Mucosa of descending colon (tissue), 3 donors: Measurements from ENCODE around the gene CFTR. TPM values are rescaled to one million over a fixed set of nuclear protein-coding genes. Genes with fewer than 3 reads are reported as not detected.

Source experiments
- ATAC-seq: fragments of 200-7000 bp; cut with Tn5 transposase; one replicate; pipeline ENCODE4 v1.9.1; 2020; ENCODE audit warnings: mild to moderate bottlenecking, moderate library complexity
- DNase-seq, 3 donors: peaks; one replicate each; pipeline ENCODE4 v3.0.0-alpha.2; 2020
- H3K36me3 ChIP-seq: fragments of 200-600 bp; one replicate; pipeline ENCODE4 v1.8.0; 2021; ENCODE audit warnings: low read depth, mild to moderate bottlenecking
- H3K4me1 ChIP-seq: fragments of 200-600 bp; one replicate; pipeline ENCODE4 v1.8.0; 2021; ENCODE audit warnings: low read depth, mild to moderate bottlenecking
- H3K4me3 ChIP-seq: fragments of 200-600 bp; one replicate; pipeline ENCODE4 v1.8.0; 2021; ENCODE audit warnings: mild to moderate bottlenecking
- H3K9me3 ChIP-seq: fragments of 200-600 bp; one replicate; pipeline ENCODE4 v1.8.0; 2021; ENCODE audit warnings: mild to moderate bottlenecking
- intact Hi-C, 2 donors: fragments of 100-400 bp; cut with DNase I in 1 of 2; cut with micrococcal nuclease in 1 of 2; formaldehyde crosslinking; loops; one replicate each; pipeline versions ENCODE4 v1.11.0 to v1.11.1; 2022; cut with DNase I, micrococcal nuclease
- total RNA-seq, 3 donors: library from RNA; stranded (reverse); fragmentation: NEBNext Ultra II Directional in 2 of 3; extraction: Animal tissue kit (Norgen Biotek cat#: 25700) in 2 of 3; gene quantifications; one replicate each; pipeline versions ENCODE4 v1.2.1 to v1.2.4, GENCODE V29; 2021 to 2023
- TF ChIP-seq, protein P1 (sequence below): fragments of 200-600 bp; IDR thresholded peaks from one replicate; pipeline ENCODE4 v1.8.0; 2022; ENCODE audit warnings: antibody characterized with exemption, mild to moderate bottlenecking
- donor health status: DM: no; HTN: no; CAD: no; lungs with moderate emphysema.
- donor health status: DM: no; HTN: no; CAD: no.
- donor health status: DM: no; HTN: yes; CAD: no.

CFTR gene
- total RNA-seq, 3 donors from 2014 or later: 85.9 to 176 (median 94.9) TPM

DNA sequence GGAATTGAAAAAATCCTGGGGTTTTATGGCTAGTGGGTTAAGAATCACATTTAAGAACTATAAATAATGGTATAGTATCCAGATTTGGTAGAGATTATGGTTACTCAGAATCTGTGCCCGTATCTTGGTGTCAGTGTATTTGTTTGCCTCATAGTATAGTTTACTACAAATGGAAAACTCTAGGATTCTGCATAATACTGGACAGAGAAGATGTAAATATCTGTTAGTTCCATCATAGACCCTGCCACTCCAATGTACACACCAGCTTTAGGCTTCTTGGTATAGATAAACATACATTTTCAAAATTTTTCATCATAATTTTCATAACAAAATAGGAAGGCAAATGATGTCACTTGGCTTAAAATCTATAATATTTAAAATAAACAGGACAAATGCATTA, 108.1 kb downstream of the CFTR start:
- H3K4me3 ChIP-seq: no peak overlapping the region
- no peak for DNase-seq
- no peak for ATAC-seq
- intact Hi-C loops: no loop called here
- H3K9me3 ChIP-seq: no peaks in the 10 kb centered on the region
- peaks cover 4% of the 10 kb centered on the region for H3K4me1 ChIP-seq
- no peaks in the 10 kb centered on the region for H3K36me3 ChIP-seq
- TF ChIP-seq, protein P1, sequence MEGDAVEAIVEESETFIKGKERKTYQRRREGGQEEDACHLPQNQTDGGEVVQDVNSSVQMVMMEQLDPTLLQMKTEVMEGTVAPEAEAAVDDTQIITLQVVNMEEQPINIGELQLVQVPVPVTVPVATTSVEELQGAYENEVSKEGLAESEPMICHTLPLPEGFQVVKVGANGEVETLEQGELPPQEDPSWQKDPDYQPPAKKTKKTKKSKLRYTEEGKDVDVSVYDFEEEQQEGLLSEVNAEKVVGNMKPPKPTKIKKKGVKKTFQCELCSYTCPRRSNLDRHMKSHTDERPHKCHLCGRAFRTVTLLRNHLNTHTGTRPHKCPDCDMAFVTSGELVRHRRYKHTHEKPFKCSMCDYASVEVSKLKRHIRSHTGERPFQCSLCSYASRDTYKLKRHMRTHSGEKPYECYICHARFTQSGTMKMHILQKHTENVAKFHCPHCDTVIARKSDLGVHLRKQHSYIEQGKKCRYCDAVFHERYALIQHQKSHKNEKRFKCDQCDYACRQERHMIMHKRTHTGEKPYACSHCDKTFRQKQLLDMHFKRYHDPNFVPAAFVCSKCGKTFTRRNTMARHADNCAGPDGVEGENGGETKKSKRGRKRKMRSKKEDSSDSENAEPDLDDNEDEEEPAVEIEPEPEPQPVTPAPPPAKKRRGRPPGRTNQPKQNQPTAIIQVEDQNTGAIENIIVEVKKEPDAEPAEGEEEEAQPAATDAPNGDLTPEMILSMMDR: no peak

DNA sequence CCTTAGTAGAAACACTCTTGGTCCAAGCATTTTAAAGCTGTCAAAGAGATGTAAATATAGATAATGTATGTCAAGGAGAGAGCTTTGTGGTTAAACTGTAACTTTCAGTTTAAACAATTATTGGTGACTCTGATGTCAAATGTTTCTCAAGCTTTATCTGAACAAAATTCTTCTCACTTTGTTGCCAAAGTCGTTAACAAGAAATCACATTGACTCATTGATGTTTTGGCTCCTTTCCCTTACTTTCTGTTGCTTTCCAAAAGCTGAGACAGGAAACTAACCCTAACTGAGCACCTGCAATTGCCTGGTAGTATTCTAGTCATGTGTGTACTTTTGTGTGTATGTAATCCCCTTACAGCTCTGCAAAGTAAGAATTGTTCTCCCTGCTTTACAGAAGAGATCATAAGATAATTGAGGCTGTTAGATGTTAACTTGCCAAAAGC, 108.5 kb downstream of the CFTR start:
- H3K4me3 ChIP-seq: no peak overlapping the region
- intact Hi-C loops: no loop called here
- H3K4me1 ChIP-seq: peaks cover 4% of the 10 kb centered on the region
- ATAC-seq (peak; percentile 95), DNase-seq (no peak)
- no peaks in the 10 kb centered on the region for H3K9me3 ChIP-seq
- TF ChIP-seq, protein P1: no peak
- no peaks in the 10 kb centered on the region for H3K36me3 ChIP-seq

DNA sequence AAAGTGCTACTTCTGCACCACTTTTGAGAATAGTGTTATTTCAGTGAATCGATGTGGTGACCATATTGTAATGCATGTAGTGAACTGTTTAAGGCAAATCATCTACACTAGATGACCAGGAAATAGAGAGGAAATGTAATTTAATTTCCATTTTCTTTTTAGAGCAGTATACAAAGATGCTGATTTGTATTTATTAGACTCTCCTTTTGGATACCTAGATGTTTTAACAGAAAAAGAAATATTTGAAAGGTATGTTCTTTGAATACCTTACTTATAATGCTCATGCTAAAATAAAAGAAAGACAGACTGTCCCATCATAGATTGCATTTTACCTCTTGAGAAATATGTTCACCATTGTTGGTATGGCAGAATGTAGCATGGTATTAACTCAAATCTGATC, 110.4 kb downstream of the CFTR start:
- peaks cover 4% of the 10 kb centered on the region for H3K4me1 ChIP-seq
- H3K9me3 ChIP-seq: no peaks in the 10 kb centered on the region
- ATAC-seq (no peak), DNase-seq (no peak)
- TF ChIP-seq, protein P1: no peak
- intact Hi-C loops: no loop called here
- no peak overlapping the region for H3K4me3 ChIP-seq
- H3K36me3 ChIP-seq: no peaks in the 10 kb centered on the region

DNA sequence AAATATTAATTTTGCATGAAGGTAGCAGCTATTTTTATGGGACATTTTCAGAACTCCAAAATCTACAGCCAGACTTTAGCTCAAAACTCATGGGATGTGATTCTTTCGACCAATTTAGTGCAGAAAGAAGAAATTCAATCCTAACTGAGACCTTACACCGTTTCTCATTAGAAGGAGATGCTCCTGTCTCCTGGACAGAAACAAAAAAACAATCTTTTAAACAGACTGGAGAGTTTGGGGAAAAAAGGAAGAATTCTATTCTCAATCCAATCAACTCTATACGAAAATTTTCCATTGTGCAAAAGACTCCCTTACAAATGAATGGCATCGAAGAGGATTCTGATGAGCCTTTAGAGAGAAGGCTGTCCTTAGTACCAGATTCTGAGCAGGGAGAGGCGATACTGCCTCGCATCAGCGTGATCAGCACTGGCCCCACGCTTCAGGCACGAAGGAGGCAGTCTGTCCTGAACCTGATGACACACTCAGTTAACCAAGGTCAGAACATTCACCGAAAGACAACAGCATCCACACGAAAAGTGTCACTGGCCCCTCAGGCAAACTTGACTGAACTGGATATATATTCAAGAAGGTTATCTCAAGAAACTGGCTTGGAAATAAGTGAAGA, 112.3 kb downstream of the CFTR start:
- ATAC-seq: no peak
- TF ChIP-seq, protein P1: no peak

DNA sequence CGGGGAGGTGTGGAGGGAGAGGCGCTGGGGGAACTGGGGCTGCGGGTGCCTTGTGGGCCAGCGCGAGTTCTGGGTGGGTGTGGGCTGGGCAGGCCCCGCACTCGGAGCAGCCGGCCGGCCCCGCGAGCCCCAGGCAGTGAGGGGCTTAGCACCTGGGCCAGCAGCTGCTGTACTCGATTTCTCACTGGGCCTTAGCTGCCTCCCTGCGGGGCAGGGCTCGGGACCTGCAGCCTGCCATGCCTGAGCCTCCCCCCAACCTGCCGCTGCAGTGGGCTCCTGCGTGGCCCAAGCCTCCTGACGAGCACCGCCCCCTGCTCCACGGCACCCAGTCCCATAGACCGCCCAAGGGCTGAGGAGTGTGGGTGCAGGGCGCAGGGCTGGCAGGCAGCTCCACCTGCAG, 116.3 kb downstream of the CFTR start:
- TF ChIP-seq, protein P1: no peak
- ATAC-seq: no peak
- H3K9me3 ChIP-seq: no peaks in the 10 kb centered on the region
- no peaks in the 10 kb centered on the region for H3K36me3 ChIP-seq
- no peak overlapping the region for H3K4me3 ChIP-seq
- no peaks in the 10 kb centered on the region for H3K4me1 ChIP-seq
- DNase-seq: peak in 1 of 3 donors; percentile 24
- intact Hi-C loops: no loop called here

More for the DNA sequence above, 112.3 kb downstream of the CFTR start:
- Histone ChIP-seq H3K36me3 (no peaks in the 10 kb centered on the region), H3K4me3 (no peak overlapping the region), H3K4me1 (peaks cover 4% of the 10 kb centered on the region), H3K9me3 (no peaks in the 10 kb centered on the region)
- intact Hi-C loops: no loop called here
- no peak for DNase-seq

DNA sequence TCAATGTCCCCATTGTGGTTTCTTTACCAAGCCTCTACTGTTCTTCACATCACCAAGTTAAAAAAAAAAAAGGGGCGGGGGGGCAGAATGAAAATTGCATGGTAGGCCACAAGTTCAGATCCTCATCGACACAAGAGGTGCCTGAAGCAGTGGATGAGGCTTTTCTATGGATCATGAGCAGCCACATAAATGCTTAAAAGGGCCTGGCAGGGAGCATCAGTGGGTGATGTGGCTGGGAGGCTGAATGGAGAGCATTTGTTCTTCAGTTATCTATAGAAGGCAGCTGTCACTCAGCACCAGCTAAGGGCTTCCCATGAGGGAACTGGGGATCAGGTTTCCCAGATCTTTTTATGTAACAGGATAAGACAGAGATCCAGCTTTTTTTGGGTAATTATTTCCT, 117.9 kb downstream of the CFTR start:
- no peak for DNase-seq
- Histone ChIP-seq H3K9me3 (no peaks in the 10 kb centered on the region), H3K4me3 (no peak overlapping the region), H3K4me1 (no peaks in the 10 kb centered on the region), H3K36me3 (no peaks in the 10 kb centered on the region)
- ATAC-seq: no peak
- intact Hi-C loops: no loop called here
- TF ChIP-seq, protein P1: no peak
